OCI-LY1 (cell line): Measurements from ENCODE around the gene P2RY14.

Experiments used
- CTCF ChIP-seq: fragments of 200-600 bp; sonication (generic), shearing (Covaris generic); IDR thresholded peaks from 2 replicates; pipeline ENCODE4 v1.5.1; 2017; ENCODE audit warnings: mild to moderate bottlenecking, antibody characterized with exemption, low read length, moderate library complexity, mixed read lengths
- EZH2 ChIP-seq: fragments of 200-600 bp; sonication (generic), shearing (Covaris generic); IDR thresholded peaks from 2 replicates; pipeline ENCODE4 v1.8.0; 2017; ENCODE audit warnings: borderline replicate concordance, mixed run types, mild to moderate bottlenecking, antibody characterized with exemption, low read length, moderate library complexity, mixed read lengths

- TF ChIP-seq EZH2: no peak
- TF ChIP-seq CTCF: no peak
These were observed 79.5 kb downstream of the P2RY14 start for GRCh38 chr3:151198849-151199248.
